ENCODE data around the gene AMHR2.
"Not testable (repeated sequence)": the region's sequence is repeated elsewhere in the genome, so short reads cannot be mapped to it uniquely, and the experiment has no call there.

The AMHR2 gene

GRCh38 chr12:53444593-53445325 is 21.1 kb downstream of the AMHR2 start:
- H3K4me3 ChIP-seq (ENCODE audit: low read depth, low read length); DNase-seq (ENCODE audit: low read depth): not testable (repeated sequence)

GRCh38 chr12:53450936-53451335 is 27.3 kb downstream of the AMHR2 start:
- DNase-seq (ENCODE audit: low read depth): no peak
- H3K4me3 ChIP-seq (ENCODE audit: low read depth, low read length): no peak overlapping the region

GRCh38 chr12:53451661-53452158 is 28.1 kb downstream of the AMHR2 start, which contains the start of gene PCBP2:
TSS of gene PCBP2 (plus strand) at chr12:53452102. CDS start at chr12:53454801, 2,699 bp downstream.
- peak; percentile 99 for DNase-seq (ENCODE audit: low read depth)
- peak within 1 kb of the TSS; percentile 89 for H3K4me3 ChIP-seq (ENCODE audit: low read depth, low read length)

- peak overlapping the region; percentile 89 for H3K4me3 ChIP-seq (ENCODE audit: low read depth, low read length)
- peak; percentile 49 for DNase-seq (ENCODE audit: low read depth)
Observed at GRCh38 chr12:53452159-53453077, 28.8 kb downstream of the AMHR2 start.

- DNase-seq (ENCODE audit: low read depth): no peak
- H3K4me3 ChIP-seq (ENCODE audit: low read depth, low read length): peak overlapping the region; percentile 89
Observed at GRCh38 chr12:53453953-53454640, 30.4 kb downstream of the AMHR2 start.

- no peak overlapping the region for H3K4me3 ChIP-seq (ENCODE audit: low read depth, low read length)
- DNase-seq (ENCODE audit: low read depth): no peak
Observed at GRCh38 chr12:53454707-53455106, 31.1 kb downstream of the AMHR2 start.

- no peak overlapping the region for H3K4me3 ChIP-seq (ENCODE audit: low read depth, low read length)
- DNase-seq (ENCODE audit: low read depth): no peak
Observed at GRCh38 chr12:53456654-53457366, 33.2 kb downstream of the AMHR2 start.

- DNase-seq (ENCODE audit: low read depth): no peak
- H3K4me3 ChIP-seq (ENCODE audit: low read depth, low read length): no peak overlapping the region
Observed at GRCh38 chr12:53459097-53459496, 35.4 kb downstream of the AMHR2 start.

- no peak for DNase-seq (ENCODE audit: low read depth)
- H3K4me3 ChIP-seq (ENCODE audit: low read depth, low read length): no peak overlapping the region
Observed at GRCh38 chr12:53461059-53461458, 37.4 kb downstream of the AMHR2 start.

- no peak for DNase-seq (ENCODE audit: low read depth)
- no peak overlapping the region for H3K4me3 ChIP-seq (ENCODE audit: low read depth, low read length)
Observed at GRCh38 chr12:53461591-53461990, 37.9 kb downstream of the AMHR2 start.

- no peak for DNase-seq (ENCODE audit: low read depth)
- H3K4me3 ChIP-seq (ENCODE audit: low read depth, low read length): no peak overlapping the region
Observed at GRCh38 chr12:53462935-53463334, 39.3 kb downstream of the AMHR2 start.

- no peak for DNase-seq (ENCODE audit: low read depth)
- no peak overlapping the region for H3K4me3 ChIP-seq (ENCODE audit: low read depth, low read length)
Observed at GRCh38 chr12:53463802-53464560, 40.3 kb downstream of the AMHR2 start.

GRCh38 chr12:53464685-53465418 is 41.2 kb downstream of the AMHR2 start:
- DNase-seq (ENCODE audit: low read depth): no peak
- H3K4me3 ChIP-seq (ENCODE audit: low read depth, low read length): no peak overlapping the region

- H3K4me3 ChIP-seq (ENCODE audit: low read depth, low read length): no peak overlapping the region
- no peak for DNase-seq (ENCODE audit: low read depth)
Observed at GRCh38 chr12:53465679-53466078, 42.0 kb downstream of the AMHR2 start.

GRCh38 chr12:53466640-53467039 is 43.0 kb downstream of the AMHR2 start:
- no peak overlapping the region for H3K4me3 ChIP-seq (ENCODE audit: low read depth, low read length)
- no peak for DNase-seq (ENCODE audit: low read depth)

- no peak overlapping the region for H3K4me3 ChIP-seq (ENCODE audit: low read depth, low read length)
- DNase-seq (ENCODE audit: low read depth): no peak
Observed at GRCh38 chr12:53467082-53467481, 43.4 kb downstream of the AMHR2 start.

- H3K4me3 ChIP-seq (ENCODE audit: low read depth, low read length): no peak overlapping the region
- DNase-seq (ENCODE audit: low read depth): no peak
Observed at GRCh38 chr12:53467880-53468279, 44.2 kb downstream of the AMHR2 start.

GRCh38 chr12:53468282-53468681 is 44.6 kb downstream of the AMHR2 start:
- no peak for DNase-seq (ENCODE audit: low read depth)

More at GRCh38 chr12:53468282-53468681, 44.6 kb downstream of the AMHR2 start:
- no peak overlapping the region for H3K4me3 ChIP-seq (ENCODE audit: low read depth, low read length)

All from skeletal muscle cell (primary cell).